ENCODE measurements around the gene PSME1.

DNA sequence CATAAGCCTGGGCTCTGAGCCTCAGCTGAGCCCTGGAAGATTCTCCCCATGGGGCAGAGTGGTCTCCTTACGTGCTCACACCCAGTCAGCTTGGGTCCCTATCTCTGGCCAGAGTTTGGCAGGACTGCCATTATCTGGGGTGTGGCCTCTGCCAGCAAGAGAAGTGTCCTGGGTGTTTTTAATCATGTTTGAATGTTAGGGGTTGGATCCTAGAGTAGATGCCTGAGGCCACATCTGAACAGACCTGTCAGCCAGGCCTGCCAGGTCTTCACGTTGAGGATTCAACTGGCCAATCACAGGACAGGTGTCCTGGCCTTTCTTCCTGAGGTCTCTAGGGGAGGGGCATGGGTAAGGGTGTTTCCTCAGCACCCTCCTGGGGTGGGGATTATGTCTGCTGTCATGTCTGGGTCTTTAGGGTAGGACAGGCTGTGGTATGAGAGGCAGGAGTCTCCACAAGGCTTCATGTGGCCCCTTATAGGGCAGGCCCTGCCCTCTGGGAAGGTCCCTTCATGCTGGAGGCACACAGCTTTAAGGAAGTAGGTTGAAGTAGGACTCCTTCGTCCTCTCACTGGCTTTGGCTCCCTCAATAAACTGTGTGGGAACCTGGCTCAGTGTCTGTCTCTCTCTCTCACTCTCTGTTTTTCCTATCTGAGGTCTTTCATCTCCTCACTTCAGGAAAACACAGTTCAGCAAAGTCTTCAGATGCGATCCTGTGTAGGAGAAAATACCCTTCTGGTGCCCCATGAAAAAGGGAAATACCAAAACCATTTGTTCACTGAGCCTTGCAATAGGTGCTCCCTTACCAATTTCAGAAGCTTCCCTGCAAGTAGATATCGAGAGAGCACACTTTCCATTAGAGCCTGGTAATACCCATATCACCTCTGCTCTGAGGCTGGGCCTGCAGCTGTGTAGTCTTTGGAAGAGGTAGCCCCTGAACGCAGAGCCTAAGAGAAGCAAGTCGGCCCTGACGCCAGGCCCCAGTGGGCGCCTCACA is 12.3 kb upstream of the PSME1 start:
- TF ChIP-seq, protein P1, sequence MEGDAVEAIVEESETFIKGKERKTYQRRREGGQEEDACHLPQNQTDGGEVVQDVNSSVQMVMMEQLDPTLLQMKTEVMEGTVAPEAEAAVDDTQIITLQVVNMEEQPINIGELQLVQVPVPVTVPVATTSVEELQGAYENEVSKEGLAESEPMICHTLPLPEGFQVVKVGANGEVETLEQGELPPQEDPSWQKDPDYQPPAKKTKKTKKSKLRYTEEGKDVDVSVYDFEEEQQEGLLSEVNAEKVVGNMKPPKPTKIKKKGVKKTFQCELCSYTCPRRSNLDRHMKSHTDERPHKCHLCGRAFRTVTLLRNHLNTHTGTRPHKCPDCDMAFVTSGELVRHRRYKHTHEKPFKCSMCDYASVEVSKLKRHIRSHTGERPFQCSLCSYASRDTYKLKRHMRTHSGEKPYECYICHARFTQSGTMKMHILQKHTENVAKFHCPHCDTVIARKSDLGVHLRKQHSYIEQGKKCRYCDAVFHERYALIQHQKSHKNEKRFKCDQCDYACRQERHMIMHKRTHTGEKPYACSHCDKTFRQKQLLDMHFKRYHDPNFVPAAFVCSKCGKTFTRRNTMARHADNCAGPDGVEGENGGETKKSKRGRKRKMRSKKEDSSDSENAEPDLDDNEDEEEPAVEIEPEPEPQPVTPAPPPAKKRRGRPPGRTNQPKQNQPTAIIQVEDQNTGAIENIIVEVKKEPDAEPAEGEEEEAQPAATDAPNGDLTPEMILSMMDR (conservative IDR thresholded peaks at IDR 0.05; ENCODE audit: low read depth in 2 of 2): no peak
- TF ChIP-seq JUNB (IDR thresholded peaks at IDR 0.05; ENCODE audit: unreplicated experiment) (no peak), POLR2AphosphoS5 (IDR thresholded peaks at IDR 0.05; ENCODE audit: low read depth) (no peak), EZH2phosphoT487 (IDR thresholded peaks at IDR 0.05; ENCODE audit: unreplicated experiment) (no peak)
